Endothelial cell of umbilical vein (primary cell): Measurements from ENCODE around the gene NEDD9.

Experiments used
- EZH2 ChIP-seq: IDR thresholded peaks from 2 replicates; pipeline ENCODE4 v1.6.1; 2012; ENCODE audit warnings: borderline replicate concordance, low read depth, mild to moderate bottlenecking, moderate library complexity, low read length, inconsistent platforms; ENCODE audit not compliant: severe bottlenecking
- FOS ChIP-seq: IDR thresholded peaks from 2 replicates; pipeline ENCODE4 v1.6.1; 2011; ENCODE audit warnings: mild to moderate bottlenecking, low read length, moderate library complexity, borderline replicate concordance; ENCODE audit not compliant: insufficient read depth
- GATA2 ChIP-seq: IDR thresholded peaks from 2 replicates; pipeline ENCODE4 v1.7.0; 2011; ENCODE audit warnings: low read depth, mild to moderate bottlenecking, moderate library complexity, mixed read lengths, low read length; ENCODE audit not compliant: insufficient read length, insufficient read depth
- JUN ChIP-seq: IDR thresholded peaks from 2 replicates; pipeline ENCODE4 v1.6.1; 2011; ENCODE audit warnings: borderline replicate concordance, low read depth; ENCODE audit not compliant: insufficient read length, insufficient read depth
- MYC ChIP-seq: IDR thresholded peaks from one replicate; pipeline ENCODE4 v1.6.1; 2011; ENCODE audit warnings: mild to moderate bottlenecking, low read depth, low read length
- POLR2A ChIP-seq: IDR thresholded peaks from 2 replicates; pipeline ENCODE4 v1.6.1; 2012; ENCODE audit warnings: low read depth, mild to moderate bottlenecking, control low read depth, low read length
- POLR2AphosphoS5 ChIP-seq: IDR thresholded peaks from 2 replicates; pipeline ENCODE4 v1.6.1; 2012; ENCODE audit warnings: low read depth, mild to moderate bottlenecking, control low read depth, low read length, moderate library complexity; ENCODE audit not compliant: insufficient read depth
- TF ChIP-seq, protein P1 (sequence below), 2 donors: IDR thresholded peaks; 1 replicate in 1 of 2; 2 replicates in 1 of 2; pipeline ENCODE4 v1.5.1; 2011; ENCODE audit warnings: low read length in 2 of 2, mild to moderate bottlenecking in 2 of 2, moderate library complexity in 2 of 2, control low read depth in 1 of 2, inconsistent platforms in 1 of 2, low read depth in 1 of 2; ENCODE audit not compliant: insufficient read depth in 1 of 2; ENCODE audit errors: extremely low read depth in 1 of 2
- TF ChIP-seq, protein P2 (sequence below): IDR thresholded peaks from 2 replicates; pipeline ENCODE4 v1.6.1; 2011; ENCODE audit not compliant: insufficient read depth, insufficient read length

DNA sequence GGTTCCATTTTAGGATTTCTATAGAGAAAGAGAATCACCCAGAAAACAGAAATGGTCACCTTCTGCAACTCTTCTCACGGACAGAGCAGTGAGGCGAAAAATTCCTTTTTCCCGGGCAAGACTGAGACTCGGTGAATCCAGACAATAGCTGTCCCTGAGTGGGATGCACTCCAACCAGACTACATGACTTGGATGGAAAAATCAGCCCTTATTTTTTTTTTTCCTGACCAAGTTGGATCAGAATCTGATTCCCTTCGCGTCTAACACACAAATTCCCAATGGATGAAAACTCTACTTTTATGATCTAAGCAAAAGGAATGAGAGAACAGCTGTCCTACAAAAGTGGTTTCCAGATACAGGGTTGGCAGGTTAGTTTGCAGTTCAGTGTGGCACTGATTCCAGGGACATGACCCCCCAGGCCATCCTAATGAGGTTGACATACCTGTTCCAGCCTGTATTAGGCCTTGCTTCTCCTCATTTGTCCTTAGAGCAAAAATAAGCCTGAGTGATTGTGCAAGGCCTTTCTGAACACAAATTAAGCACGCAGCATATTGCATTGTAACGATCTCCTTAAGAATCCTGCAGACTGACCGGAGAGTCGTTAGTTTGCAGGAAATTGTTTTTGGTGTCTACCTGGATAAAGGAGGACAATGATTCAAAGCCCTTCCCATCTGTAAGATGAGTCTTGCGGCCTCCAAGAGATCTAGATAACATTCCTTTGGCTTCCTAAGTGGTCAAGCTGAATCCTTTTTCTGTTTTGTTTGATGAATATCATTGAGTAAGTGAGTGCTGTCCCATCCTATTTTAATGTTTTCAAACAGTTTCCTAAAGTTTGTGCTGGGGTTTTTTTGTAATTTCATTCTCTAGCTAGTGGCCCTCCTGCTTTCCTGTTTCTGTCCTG is 1.5 kb upstream of the NEDD9 start:
- TF ChIP-seq, protein P1, sequence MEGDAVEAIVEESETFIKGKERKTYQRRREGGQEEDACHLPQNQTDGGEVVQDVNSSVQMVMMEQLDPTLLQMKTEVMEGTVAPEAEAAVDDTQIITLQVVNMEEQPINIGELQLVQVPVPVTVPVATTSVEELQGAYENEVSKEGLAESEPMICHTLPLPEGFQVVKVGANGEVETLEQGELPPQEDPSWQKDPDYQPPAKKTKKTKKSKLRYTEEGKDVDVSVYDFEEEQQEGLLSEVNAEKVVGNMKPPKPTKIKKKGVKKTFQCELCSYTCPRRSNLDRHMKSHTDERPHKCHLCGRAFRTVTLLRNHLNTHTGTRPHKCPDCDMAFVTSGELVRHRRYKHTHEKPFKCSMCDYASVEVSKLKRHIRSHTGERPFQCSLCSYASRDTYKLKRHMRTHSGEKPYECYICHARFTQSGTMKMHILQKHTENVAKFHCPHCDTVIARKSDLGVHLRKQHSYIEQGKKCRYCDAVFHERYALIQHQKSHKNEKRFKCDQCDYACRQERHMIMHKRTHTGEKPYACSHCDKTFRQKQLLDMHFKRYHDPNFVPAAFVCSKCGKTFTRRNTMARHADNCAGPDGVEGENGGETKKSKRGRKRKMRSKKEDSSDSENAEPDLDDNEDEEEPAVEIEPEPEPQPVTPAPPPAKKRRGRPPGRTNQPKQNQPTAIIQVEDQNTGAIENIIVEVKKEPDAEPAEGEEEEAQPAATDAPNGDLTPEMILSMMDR (IDR thresholded peaks at IDR 0.05; ENCODE audit: extremely low read depth in 1 of 2, insufficient read depth in 1 of 2, low read depth in 1 of 2, low read length in 2 of 2) = no peak
- no peak for TF ChIP-seq MYC
- no peak for TF ChIP-seq JUN
- TF ChIP-seq POLR2A = no peak
- TF ChIP-seq, protein P2, sequence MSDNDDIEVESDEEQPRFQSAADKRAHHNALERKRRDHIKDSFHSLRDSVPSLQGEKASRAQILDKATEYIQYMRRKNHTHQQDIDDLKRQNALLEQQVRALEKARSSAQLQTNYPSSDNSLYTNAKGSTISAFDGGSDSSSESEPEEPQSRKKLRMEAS = no peak
- TF ChIP-seq FOS = no peak
- no peak for TF ChIP-seq GATA2
- no peak for TF ChIP-seq EZH2
- TF ChIP-seq POLR2AphosphoS5 = no peak
